K562 (cell line): ENCODE results near the gene GJB4.

Source experiments
- HDAC2 ChIP-seq: fragments of 450-650 bp; IDR thresholded peaks from 2 replicates; pipeline ENCODE4 v1.6.1; 2016; ENCODE audit warnings: mild to moderate bottlenecking
- MAFK ChIP-seq: IDR thresholded peaks from 2 replicates; pipeline ENCODE4 v1.6.1; 2011; ENCODE audit warnings: low read length, improper control_type of control experiment
- NFXL1 ChIP-seq: fragments of 450-650 bp; formaldehyde crosslinking; IDR thresholded peaks from 2 replicates; pipeline ENCODE4 v1.4.0; 2021; ENCODE audit warnings: mild to moderate bottlenecking
- POLR2A ChIP-seq: fragments of 450-650 bp; conservative IDR thresholded peaks from 2 replicates; pipeline ENCODE4 v1.6.1; 2016
- ZC3H11A ChIP-seq: IDR thresholded peaks from 2 replicates; pipeline ENCODE4 v1.6.1; 2012; ENCODE audit warnings: low read depth, low read length, improper control_type of control experiment
- TF ChIP-seq, protein P1 (sequence below), 3 experiments: IDR thresholded peaks in 2 of 3; conservative IDR thresholded peaks in 1 of 3; 2 replicates each; pipeline ENCODE4 v1.5.1; 2011 to 2012; ENCODE audit warnings: low read length in 3 of 3, mild to moderate bottlenecking in 3 of 3, control low read depth in 2 of 3, improper control_type of control experiment in 1 of 3, inconsistent platforms in 1 of 3, low read depth in 1 of 3, mixed read lengths in 1 of 3, moderate library complexity in 1 of 3; ENCODE audit not compliant: insufficient read depth in 2 of 3

DNA sequence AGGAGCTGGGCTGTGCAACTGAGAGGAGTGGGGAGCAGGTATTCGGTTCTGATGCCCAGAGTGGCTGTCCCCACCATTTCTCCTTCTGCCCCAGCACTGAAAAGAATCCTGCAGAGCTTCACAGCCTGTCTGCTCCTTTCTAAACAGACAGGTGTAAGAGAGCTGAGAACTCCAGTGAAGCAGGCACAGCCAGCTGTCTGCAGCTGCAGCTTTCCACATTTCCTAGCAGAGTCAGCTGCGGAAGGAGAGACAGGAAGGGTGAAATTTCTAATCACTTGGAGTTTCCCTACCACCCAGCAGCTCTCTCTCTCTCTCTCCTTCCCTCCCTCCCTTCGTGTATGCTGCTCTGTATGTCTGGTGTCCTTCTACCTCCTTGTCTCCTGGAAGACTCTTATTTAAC lies 45.2 kb upstream of the GJB4 start:
- TF ChIP-seq, protein P1, sequence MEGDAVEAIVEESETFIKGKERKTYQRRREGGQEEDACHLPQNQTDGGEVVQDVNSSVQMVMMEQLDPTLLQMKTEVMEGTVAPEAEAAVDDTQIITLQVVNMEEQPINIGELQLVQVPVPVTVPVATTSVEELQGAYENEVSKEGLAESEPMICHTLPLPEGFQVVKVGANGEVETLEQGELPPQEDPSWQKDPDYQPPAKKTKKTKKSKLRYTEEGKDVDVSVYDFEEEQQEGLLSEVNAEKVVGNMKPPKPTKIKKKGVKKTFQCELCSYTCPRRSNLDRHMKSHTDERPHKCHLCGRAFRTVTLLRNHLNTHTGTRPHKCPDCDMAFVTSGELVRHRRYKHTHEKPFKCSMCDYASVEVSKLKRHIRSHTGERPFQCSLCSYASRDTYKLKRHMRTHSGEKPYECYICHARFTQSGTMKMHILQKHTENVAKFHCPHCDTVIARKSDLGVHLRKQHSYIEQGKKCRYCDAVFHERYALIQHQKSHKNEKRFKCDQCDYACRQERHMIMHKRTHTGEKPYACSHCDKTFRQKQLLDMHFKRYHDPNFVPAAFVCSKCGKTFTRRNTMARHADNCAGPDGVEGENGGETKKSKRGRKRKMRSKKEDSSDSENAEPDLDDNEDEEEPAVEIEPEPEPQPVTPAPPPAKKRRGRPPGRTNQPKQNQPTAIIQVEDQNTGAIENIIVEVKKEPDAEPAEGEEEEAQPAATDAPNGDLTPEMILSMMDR (IDR thresholded peaks at IDR 0.05 in 2 of 3, conservative IDR thresholded peaks at IDR 0.05 in 1 of 3; ENCODE audit: insufficient read depth in 2 of 3, low read depth in 1 of 3, low read length in 3 of 3) = no peak
- TF ChIP-seq NFXL1 = no peak
- no peak for TF ChIP-seq MAFK
- TF ChIP-seq POLR2A = no peak
- no peak for TF ChIP-seq HDAC2
- no peak for TF ChIP-seq ZC3H11A
